22Rv1 (cell line): ENCODE measurements around the gene OTX2.

Experiments
- CTCF ChIP-seq: fragments of 450-650 bp; IDR thresholded peaks from 2 replicates; pipeline ENCODE4 v1.5.1; 2017; ENCODE audit warnings: mild to moderate bottlenecking
- ZFX ChIP-seq: fragments of 450-650 bp; IDR thresholded peaks from 2 replicates; pipeline ENCODE4 v1.6.1; 2017; ENCODE audit warnings: antibody characterized with exemption, borderline replicate concordance

- no peak for TF ChIP-seq CTCF
- no peak for TF ChIP-seq ZFX
These were observed 2.9 kb upstream of the OTX2 start for GRCh38 chr14:56813143-56813551.
